Esophagus muscularis mucosa (tissue), 4 donors: ENCODE results near the gene FAM131C. TPM values are rescaled to one million over a fixed set of nuclear protein-coding genes. Genes with fewer than 3 reads are reported as not detected.

Source experiments
- DNase-seq: peaks from one replicate; pipeline ENCODE4 v3.0.0-alpha.2; 2017; ENCODE audit errors: extremely low spot score
- H3K27ac ChIP-seq, 4 donors: fragments of 200-600 bp; sonication (generic); replicated peaks in 1 of 4; 1 replicate in 3 of 4; 2 replicates in 1 of 4; pipeline ENCODE4 v1.5.1; 2016 to 2019; ENCODE audit warnings: mild to moderate bottlenecking in 1 of 4
- H3K27me3 ChIP-seq, 4 donors: fragments of 200-600 bp; sonication (generic); one replicate each; pipeline versions ENCODE4 v1.5.1 to v1.6.0; 2016 to 2019
- H3K36me3 ChIP-seq, 4 donors: fragments of 200-600 bp; sonication (generic); one replicate each; pipeline ENCODE4 v1.5.1; 2016 to 2019
- H3K4me1 ChIP-seq, 4 donors: fragments of 200-600 bp; sonication (generic); one replicate each; pipeline ENCODE4 v1.5.1; 2016 to 2019
- H3K4me3 ChIP-seq, 4 donors: fragments of 200-600 bp; sonication (generic); 1 replicate in 2 of 4; 2 replicates in 2 of 4; pipeline ENCODE4 v1.5.1; 2016 to 2019; ENCODE audit warnings: mild to moderate bottlenecking in 4 of 4, moderate library complexity in 1 of 4
- H3K9me3 ChIP-seq, 4 donors: fragments of 200-600 bp; sonication (generic); 1 replicate in 3 of 4; 2 replicates in 1 of 4; pipeline ENCODE4 v1.5.1; 2016 to 2019
- CTCF ChIP-seq, 3 experiments: fragments of 200-600 bp in 2 of 3; fragments of 450-650 bp in 1 of 3; sonication (generic) in 2 of 3; IDR thresholded peaks; one replicate each; pipeline ENCODE4 v1.5.1; 2017 to 2019; ENCODE audit warnings: antibody characterized with exemption in 3 of 3, mild to moderate bottlenecking in 2 of 3, moderate library complexity in 1 of 3
- EP300 ChIP-seq: sonication (generic); formaldehyde crosslinking; IDR thresholded peaks from one replicate; pipeline ENCODE4 v1.6.1; 2017; ENCODE audit warnings: antibody characterized with exemption
- POLR2A ChIP-seq: fragments of 450-650 bp; IDR thresholded peaks from one replicate; pipeline ENCODE4 v1.6.1; 2017; ENCODE audit warnings: antibody characterized with exemption, moderate library complexity, mild to moderate bottlenecking, low read depth
- POLR2AphosphoS5 ChIP-seq, 2 donors: sonication (generic); formaldehyde crosslinking; IDR thresholded peaks; one replicate each; pipeline ENCODE4 v1.6.1; 2017; ENCODE audit warnings: antibody characterized with exemption in 2 of 2
- WGBS: methylation state at CpG from one replicate; pipeline ENCODE4 v1.1.5; 2018; 5-methylcytosine and 5-hydroxymethylcytosine counted together
- intact Hi-C: fragments of 100-400 bp; cut with DNase I; formaldehyde crosslinking; loops from one replicate; pipeline ENCODE4 v1.15.1; 2023
- total RNA-seq, 4 donors: library from RNA; depleted of rRNA; stranded (reverse); fragments of >200 nt; gene quantifications; one replicate each; pipeline versions ENCODE4 v1.1.0 to v1.2.1, GENCODE V29; 2016

The FAM131C gene
- total RNA-seq, 4 donors from 2014 or later = 0.33 to 0.39 TPM; not detected in 2

GRCh38 chr1:16094453-16095158 lies 21.2 kb upstream of the FAM131C start:
- Histone ChIP-seq H3K27me3 (no peaks in the 10 kb centered on the region), H3K4me1 (no peaks in the 10 kb centered on the region), H3K4me3 (no peak overlapping the region), H3K36me3 (no peaks in the 10 kb centered on the region), H3K27ac (no peak overlapping the region), H3K9me3 (no peaks in the 10 kb centered on the region)
- WGBS = 90% methylated on average over 20 of the region's 21 CpGs
- intact Hi-C loops = no loop called here
- no peak for DNase-seq
- TF ChIP-seq EP300 = no peak
- TF ChIP-seq CTCF (IDR thresholded peaks at IDR 0.05) = no peak
- no peak for TF ChIP-seq POLR2A
- TF ChIP-seq POLR2AphosphoS5 (IDR thresholded peaks at IDR 0.05) = no peak

- Histone ChIP-seq H3K9me3 (no peaks in the 10 kb centered on the region), H3K4me1 (peaks cover 0 to 5% (median 0%) of the 10 kb centered on the region in 4 donors), H3K4me3 (no peak overlapping the region), H3K27ac (no peak overlapping the region), H3K36me3 (no peaks in the 10 kb centered on the region), H3K27me3 (no peaks in the 10 kb centered on the region)
- WGBS = 80% methylated on average over 9 of the region's 9 CpGs
- intact Hi-C loops = no loop called here
- TF ChIP-seq CTCF (IDR thresholded peaks at IDR 0.05) = no peak
- no peak for TF ChIP-seq POLR2AphosphoS5 (IDR thresholded peaks at IDR 0.05)
- no peak for TF ChIP-seq EP300
- no peak for TF ChIP-seq POLR2A
- no peak for DNase-seq
Measured at GRCh38 chr1:16093611-16094010, 20.2 kb upstream of the FAM131C start.

- H3K36me3 ChIP-seq = no peaks in the 10 kb centered on the region
- TF ChIP-seq CTCF (IDR thresholded peaks at IDR 0.05) (no peak), EP300 (no peak), POLR2AphosphoS5 (IDR thresholded peaks at IDR 0.05) (no peak), POLR2A (no peak)
- no peak overlapping the region for H3K4me3 ChIP-seq
- intact Hi-C loops = no loop called here
- H3K9me3 ChIP-seq = no peaks in the 10 kb centered on the region
- H3K4me1 ChIP-seq = peaks cover 0 to 9% (median 1%) of the 10 kb centered on the region in 4 donors
- no peak overlapping the region for H3K27ac ChIP-seq
- DNase-seq = no peak
- WGBS = 97% methylated on average over 8 of the region's 9 CpGs
- H3K27me3 ChIP-seq = no peaks in the 10 kb centered on the region
Measured at GRCh38 chr1:16092923-16093511, 19.6 kb upstream of the FAM131C start.

GRCh38 chr1:16092097-16092922 lies 18.9 kb upstream of the FAM131C start:
- TF ChIP-seq POLR2AphosphoS5 (IDR thresholded peaks at IDR 0.05) = no peak
- no peak for TF ChIP-seq POLR2A
- no peak for TF ChIP-seq EP300
- no peak for TF ChIP-seq CTCF (IDR thresholded peaks at IDR 0.05)
- intact Hi-C loops = no loop called here
- 94% methylated on average over 11 of the region's 18 CpGs for WGBS
- Histone ChIP-seq H3K9me3 (no peaks in the 10 kb centered on the region), H3K27me3 (no peaks in the 10 kb centered on the region), H3K4me3 (no peak overlapping the region), H3K4me1 (peaks cover 0 to 12% (median 3%) of the 10 kb centered on the region in 4 donors), H3K36me3 (no peaks in the 10 kb centered on the region), H3K27ac (no peak overlapping the region)
- DNase-seq = no peak
